GM19025 (cell line): ENCODE data around the gene ST7.
"Not testable (repeated sequence)": the region's sequence is repeated elsewhere in the genome, so short reads cannot be mapped to it uniquely, and the experiment has no call there.

Source experiments
- ATAC-seq: cut with Tn5 transposase; IDR thresholded peaks from one replicate; pipeline ENCODE4 v1.9.1; 2021; ENCODE audit warnings: mild to moderate bottlenecking, low read depth, moderate library complexity; ENCODE audit not compliant: unreplicated experiment

The ST7 gene

DNA sequence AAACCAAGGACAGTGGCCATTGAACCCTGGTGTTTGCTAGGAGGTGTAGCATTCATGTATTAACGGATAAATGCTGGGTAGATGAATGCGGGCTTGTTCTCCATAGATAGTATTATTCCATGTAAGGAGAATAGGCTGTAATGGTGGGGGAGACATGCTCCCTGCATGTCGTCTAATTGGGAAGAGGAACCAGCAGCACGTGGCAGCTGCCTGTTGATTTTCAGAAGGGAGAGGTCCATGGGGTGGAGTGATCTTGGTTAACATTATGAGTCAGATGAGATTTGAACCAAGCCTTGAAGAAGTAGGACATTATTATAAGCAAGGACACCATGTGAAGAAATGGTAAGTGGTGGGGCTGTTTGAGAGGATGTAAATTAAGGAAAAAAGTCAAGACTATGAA is 257.1 kb downstream of the ST7 start:
- ATAC-seq, result no peak

DNA sequence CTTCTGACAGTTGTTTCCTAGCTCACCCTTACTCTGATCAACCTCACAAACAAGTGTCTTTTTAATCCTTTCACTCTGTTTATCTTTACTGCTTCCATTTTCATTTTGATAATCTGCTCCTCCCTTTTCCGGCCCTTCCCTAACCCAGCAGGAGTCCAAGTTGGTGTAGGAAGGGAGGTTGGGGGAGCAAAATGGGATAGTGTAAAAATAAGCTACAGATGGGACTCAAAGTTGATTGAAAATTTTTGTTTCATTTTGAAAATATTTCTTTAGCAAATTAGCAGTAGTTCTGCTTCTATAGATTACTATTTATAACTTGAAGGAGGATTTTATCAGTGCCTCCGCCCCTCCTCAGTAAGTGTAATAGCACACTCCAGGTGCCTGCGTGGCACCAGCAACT is 257.6 kb downstream of the ST7 start:
- no peak for ATAC-seq

DNA sequence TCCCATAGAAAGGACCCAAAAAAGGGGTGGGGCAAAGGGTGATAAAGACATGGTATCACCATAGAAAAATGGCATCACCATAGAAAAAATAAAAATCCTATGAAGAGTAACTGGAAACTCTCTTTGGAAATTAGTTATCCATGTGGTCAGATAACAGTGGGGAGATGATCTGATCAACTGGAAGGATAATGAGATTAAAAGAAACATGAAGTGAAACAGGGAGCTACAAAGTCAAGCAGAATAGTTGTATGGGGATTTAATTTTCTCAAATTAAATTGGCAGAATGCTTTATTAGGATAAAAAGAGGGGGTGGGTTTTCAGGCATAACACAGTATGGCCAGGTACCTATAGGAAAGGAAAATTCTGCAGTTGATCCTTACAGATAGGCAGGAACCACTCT is 258.3 kb downstream of the ST7 start:
- no peak for ATAC-seq

DNA sequence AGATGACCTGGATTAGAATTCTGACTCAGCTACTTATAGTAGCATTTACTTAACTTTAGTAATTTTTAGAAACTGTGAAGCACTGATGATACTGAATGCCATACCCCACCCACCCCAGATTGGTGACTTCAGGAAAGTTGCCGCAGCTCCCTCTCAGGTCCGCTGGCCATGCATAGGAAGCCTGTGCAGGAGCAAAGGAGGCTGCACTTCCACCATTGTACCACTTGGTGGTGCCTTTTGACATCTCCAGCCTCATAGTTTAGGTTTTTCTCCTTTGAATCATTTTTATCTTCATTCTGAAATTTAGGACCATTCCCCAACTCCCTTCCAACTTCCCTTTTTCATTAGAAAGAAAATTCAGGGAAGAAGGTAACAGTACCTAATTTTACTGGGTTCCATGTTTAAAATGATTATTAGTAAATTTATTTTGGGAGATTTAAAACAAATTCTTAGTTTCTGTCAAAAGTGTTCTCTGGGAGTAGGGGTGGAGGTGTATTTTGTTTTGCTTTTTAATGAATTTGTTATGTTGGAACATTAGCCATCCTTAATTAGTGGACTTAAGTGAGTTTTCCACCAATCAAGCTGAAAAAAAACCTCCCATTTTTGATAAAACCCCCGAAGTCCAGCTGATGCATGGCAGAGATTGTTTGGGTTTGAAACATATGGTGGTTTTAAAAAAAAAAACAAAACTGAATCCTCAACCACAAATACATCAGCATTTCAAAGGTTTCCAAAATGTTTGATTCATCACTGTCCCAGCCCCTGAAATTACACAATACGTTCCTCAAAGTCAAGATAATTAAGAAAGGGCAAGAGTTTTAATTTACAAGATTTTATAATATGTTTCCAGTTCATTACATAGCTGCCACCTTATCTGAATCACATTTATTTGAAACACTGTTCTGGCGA is 259.9 kb downstream of the ST7 start:
- ATAC-seq, result no peak

DNA sequence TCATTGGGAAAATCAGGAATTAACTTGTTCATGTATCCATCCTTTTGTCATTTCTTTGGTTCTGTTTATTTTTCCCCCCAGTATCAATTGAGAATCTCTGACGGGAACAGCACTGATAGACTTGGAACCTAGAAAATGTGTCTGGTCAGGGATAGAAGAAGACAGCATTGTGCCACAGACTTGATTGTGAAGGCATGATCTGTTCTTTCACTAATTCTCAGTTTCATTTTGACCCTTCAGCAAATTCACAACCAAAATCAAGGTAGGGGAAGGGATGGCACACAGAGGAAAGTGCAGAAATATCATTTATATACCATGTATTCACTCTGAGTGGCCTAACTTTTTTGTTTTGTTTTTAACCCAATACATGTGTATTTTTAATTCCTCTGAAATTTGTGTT is 262.7 kb downstream of the ST7 start:
- ATAC-seq, result no peak

DNA sequence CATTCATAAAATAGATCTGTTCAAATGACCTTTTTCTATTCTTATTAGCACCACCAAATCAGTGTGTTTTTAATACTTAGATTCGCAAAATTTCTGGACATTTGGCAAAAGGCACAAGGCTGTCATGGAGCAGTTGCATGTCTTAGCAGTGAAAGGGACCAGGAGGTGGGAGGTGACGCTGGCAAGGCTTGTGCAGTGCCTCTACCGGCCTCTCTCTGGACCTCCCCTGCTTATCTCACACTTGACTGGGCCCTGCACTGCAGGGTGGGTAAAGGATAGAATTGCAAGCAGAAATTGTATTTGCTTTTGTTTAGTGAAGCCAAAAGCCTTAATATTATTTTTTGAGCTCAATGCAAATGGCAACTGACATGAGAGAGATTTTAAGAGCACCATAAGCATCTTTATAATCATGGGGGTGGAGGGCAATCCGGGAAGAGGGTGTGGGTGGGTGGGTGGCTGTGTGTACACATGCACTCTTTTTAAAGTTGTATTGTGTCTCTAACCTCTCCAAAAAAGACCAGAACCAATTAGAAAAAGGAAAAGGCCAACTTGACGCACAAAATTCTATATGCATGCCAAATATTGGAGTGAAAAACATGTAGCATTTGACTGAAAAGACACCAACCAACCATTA is 263.3 kb downstream of the ST7 start:
- no peak for ATAC-seq

DNA sequence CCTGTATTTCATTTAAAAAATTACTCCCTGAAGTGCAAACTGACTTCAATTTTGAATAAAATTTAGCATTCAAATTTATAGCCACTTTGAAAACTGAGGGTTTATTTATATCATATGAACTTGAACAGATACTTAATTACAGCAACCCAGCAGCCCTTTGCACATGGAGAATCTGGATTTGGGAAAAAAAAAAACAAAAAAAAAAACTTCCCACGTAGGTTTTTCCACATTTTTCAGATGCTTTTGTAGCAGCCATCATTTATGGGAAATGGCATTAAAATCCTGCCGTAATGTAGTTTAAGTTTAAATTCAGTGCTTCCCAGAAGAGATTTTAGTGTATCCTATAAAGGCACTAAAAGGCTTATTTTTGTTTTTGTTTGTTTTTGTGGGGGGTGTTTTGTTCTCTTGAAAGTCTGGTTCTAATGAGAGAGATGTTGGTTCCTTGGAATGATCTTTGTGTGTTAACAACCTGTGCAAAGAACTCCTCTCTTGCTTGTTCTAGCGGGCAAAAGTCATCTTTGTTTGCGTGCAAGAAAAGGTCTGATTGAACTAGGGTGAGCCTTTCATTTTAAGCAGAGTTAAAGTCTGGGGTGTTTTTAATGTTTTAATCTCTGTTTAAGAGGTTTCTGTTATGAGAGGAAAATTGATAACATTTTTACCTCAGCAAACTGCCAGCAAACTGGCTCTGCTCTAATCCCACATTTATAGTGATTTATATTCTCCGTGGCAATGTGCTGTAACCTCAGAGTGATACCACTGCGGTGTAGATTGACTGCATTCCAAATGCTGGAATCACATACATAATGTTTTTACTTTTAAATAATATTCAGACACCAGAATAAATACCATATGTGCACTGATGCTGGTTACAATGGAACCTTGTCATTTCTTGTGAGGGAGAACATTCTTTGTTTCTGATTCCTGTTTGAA is 264.1 kb downstream of the ST7 start:
- no peak for ATAC-seq

DNA sequence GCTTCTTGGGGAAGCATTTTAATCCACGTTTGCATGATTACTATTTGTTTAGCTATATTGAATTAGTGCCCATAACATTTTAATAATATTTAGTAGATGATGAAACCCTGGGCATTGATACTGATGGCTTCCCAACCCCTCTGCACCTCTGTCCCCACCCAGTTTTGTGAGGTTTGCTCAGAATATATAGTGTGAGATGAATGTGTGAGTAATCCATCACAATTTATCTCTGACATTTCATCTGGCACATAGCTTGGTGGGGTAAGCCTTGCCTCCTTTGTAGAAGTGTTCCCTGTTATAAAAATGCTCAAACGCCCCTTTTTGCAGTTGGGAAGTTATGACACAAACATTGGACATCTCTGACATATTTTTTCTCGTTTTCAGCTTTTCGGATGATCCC is 265.4 kb downstream of the ST7 start:
- no peak for ATAC-seq

DNA sequence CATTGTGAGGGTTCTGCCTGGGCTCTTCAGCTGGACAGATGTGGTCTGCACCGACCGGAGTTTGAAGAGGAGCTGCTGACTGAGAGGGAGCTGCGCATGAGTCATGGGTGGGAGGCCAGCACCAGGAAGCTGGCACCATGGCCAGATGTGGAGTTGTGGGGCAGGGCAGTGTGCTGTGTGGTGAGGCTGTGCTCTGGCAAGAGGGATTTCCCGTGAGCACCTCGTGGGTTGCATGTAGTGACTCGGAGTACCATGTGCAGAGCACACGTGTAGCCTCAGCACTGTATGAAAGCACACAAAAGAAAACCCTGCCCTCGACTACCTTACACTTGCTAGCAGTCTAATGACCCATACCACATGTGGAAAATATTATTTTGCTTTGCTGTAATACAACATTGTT is 266.2 kb downstream of the ST7 start:
- no peak for ATAC-seq

DNA sequence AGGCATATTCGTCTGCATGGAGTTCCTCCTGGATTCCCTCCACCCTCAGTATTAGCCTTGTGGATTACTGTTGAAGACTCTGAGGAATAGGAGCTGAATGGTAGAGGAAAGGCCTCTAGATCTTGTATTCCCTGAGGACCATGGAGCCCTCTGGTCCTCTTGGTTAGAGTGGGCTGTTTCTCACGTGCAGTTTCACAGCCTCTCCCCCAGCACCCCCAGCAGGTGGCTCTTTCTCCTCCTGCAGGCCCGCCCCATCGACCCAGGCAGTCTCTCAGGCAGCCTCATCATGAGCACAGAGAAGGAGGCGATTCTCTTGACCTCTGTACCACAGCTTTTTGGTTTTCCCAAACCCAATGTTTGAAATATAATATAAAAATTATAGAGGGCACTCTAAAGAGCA is 267.5 kb downstream of the ST7 start:
- no peak for ATAC-seq

DNA sequence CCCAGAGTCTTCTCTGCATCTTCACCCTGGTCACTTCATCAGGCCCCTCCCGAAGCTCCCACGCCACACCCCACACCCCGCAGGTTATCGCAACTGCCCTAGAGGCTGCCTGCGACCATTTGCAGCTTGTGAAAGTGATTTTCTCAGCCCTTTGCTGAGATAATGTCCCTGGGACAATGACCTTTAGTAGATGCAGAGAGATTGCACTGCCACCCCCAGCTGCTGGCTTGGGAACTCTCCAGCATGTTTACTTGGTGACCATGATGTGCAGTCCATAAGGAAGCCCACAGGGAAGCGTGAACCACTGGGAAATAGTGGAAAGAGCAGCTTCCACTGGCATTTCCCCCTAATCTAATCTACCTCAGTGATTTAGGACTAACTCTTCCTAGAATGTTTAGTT is 272.2 kb downstream of the ST7 start:
- no peak for ATAC-seq

DNA sequence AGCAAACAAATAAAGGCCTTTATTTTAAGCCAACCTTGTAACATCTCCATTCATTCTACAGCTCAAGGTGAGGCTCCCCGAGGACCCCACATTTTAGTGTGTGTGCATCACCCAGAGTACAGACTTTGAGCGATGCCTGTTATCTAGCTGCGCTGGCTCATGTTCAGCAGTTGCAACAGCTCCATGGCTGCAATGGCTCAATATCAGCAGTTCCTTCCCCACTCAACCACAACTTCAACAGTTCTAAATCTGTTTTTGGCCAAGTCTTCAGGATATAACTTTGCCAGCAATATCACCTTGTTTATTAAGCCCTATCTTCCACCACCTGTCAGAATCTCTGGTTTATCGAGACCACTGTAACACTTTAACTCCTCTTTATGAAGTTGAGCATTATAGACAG is 273.8 kb downstream of the ST7 start:
- ATAC-seq, result no peak

DNA sequence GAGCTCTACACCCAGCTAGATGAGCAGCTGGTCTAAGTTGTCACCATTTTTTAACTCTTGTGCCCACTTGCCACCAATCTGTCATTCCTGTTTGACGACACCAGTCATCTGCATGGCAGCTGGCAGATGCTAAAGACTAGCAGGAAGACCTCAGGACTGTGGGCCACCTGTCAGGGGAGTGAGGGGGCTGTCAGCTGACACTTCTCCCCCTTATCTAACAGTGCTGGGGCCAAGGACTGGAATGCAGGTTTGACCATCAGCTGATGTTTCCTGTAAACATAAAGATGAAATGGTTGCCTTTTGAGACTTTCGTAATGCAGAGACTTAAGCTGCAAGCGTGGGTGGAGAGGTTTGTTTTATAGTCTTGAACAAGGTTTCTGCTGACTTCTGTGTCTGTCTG is 276.0 kb downstream of the ST7 start:
- no peak for ATAC-seq

DNA sequence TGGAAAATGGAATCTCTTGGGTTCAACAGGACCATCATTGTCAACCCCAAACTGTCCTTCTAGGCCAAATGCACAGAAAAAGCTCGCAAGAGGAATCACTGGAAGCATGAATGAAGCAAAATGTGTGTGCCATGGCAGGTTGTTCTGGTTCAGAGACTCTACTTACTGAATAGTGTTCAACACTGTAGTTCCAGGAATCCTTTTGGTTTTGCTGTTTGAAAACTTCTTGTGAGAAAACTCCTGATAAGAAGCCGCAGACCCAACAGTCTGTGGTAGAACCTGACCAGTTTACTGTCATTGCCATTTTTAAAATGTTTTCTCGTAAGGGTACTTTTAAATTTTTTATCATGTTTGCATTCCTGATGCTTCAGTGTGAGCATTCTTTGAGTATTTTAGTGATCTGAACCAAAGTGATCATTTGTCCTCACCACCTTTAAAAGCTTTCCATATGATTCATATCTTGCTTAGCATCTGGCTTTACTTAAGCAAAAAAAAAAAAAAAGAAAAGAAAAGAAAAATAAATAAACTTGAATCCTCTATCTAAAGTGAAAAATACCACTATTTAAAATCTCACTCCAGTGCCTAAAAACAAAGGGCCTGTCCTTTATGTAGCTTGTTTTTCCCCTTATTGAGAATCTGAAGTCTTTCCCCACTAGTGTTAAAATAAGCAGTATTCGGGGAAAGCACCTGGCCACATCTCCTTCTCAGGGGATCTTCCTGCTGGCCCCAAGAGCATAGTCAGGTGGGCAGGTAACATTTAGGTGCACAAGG is 277.2 kb downstream of the ST7 start:
- peak; percentile 83 for ATAC-seq

DNA sequence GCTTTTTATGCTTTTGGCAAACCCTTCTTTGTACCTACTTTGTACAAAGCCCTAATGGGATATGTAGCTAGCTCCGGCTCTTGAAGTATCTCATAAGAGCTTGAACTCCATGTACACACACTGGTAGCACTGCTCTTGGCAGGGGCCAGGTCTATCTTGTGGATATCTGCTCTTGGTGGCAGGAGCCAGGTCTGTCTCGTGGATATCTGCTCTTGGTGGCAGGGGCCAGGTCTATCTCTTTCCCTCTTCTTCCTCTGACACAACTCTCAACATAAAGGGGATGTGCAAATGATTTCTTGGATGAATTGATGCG is 277.7 kb downstream of the ST7 start:
- no peak for ATAC-seq

DNA sequence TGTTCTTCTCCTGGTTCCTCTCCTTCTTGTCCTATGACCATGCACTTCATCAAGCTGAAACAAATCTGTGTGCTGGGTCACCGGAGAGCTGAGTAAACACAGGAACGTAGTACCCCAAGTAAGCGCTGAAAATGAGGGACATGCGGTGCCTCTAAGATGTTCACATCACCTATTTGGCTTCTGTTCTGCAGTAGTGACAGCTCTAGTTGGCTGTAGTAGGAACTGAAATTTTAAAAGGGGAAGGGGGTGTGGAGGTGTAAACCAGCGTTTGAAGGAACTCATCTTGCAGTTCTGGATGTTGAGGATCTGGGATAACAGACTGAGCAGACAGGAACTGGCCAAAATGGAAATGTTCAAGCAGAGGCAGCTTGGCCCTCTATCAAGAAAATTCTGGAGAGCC is 284.3 kb downstream of the ST7 start:
- ATAC-seq, result no peak

DNA sequence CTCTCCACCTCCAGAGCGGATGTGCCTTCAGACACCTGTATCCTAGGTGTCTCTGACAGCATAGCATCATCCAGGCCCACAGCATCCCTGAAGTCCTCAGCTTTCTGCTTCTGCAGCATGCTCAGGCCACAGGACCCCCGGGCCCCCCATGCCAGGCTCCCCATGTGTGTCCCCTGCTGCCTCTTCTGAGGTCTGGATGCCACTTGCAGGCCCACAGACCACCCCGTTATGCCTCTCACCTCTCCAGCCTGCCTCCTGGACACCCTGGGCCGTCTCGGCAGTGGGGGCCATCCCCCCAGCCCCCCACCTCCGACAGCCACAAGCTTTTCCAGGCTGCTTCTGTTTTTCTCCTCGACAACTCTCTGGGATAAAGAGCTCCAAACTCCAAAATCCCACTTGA is 285.2 kb downstream of the ST7 start:
- no peak for ATAC-seq

DNA sequence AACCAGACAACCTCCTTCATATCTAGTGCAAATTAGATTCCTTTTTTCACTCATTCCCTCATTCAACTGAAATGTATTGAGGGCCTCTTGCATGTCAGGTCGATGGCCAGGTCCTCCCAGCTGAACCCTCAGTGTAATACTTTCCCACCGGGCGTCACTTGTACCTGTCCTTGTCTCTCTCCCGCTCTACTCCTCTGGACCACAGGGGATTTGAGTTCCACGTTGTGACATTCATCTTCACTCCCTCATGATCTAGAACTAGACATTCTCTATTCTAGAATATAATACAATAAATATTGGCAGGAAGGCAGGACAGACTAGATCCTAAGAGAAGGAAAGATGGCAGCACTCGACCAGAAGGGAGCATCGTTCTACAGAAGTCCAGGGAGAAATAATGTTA is 285.6 kb downstream of the ST7 start:
- ATAC-seq, result no peak

DNA sequence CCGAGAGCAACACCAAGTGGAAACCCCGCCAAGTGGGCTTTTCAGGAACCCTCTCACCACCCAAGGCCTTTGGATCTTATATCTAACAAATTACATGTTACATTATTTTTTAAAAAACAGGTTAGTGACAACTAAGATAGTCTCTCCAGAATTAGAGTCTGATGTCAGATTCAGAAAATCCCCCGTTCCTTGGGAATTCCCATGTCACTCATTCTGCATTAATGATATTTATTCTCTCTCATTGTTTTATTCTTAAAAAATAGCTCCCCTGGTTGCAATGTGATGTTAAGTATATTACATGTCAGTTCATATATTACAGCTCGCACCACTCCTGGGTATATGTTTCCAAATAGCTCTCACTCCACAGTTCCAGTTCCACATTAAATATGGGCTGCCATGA is 287.8 kb downstream of the ST7 start:
- ATAC-seq, result no peak

DNA sequence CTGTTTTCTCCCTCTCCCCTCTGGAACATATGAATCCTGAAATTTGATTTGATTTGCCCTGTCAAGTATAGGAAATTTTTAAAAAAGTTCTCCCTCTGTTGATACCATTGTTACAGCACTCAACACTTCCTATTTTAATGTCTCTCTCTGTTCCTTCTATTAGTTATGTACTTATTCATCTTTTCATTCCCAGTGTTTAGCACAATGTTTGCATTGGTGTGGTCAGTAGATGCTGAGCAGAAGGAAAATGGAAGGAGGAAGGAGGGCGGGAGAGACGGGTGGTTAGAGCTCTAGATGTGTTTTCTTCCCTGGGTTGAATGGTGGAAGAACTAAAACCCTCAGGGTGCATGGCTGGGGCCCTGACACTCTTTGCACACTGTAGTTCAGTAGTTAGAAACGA is 290.1 kb downstream of the ST7 start:
- ATAC-seq, result no peak

DNA sequence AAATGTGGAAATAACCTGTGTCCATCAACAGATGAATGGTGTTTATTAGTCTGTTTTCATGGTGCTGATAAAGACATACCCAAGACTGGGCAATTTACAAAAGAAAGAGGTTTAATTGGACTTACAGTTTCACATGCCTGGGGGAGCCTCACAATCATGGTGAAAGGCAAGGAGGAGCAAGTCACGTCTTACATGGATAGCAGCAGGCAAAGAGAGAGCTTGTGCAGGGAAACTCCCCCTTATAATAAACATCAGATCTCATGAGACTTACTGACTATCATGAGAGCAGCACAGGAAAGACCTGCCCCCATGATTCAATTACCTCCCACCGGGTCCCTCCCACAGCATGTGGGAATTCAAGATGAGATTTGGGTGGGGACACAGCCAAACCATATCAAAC is 292.4 kb downstream of the ST7 start:
- ATAC-seq, result not testable (repeated sequence)
